Measurements from ENCODE around the gene ICA1L.

ICA1L gene

DNA sequence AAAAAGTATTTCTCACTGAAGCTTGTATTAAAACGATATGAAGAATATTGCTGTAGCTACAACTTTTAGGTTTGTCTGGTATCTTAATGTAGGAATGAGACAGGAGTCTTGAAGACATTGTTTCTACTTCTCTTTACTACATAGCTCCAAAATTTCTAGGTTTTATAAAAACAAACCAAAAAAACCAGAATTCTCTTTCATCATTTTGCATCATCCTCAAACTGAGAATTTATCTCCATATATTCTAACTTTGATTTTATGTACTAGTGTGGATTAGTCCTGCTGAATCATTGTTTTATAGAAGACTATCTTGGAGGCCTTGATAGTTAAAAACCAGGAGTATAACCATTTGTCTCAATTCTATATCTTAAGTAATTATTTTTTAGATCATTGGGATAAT lies 100.2 kb downstream of the ICA1L start:
- no peak overlapping the region for H3K4me2 ChIP-seq (ENCODE audit: low read length)
- no peaks in the 10 kb centered on the region for H3F3A ChIP-seq (ENCODE audit: insufficient read depth, low read length)
- H3K4me3 ChIP-seq (ENCODE audit: low read depth, low read length, poor library complexity, severe bottlenecking): no peak overlapping the region
- no peak overlapping the region for H2AFZ ChIP-seq (ENCODE audit: low read length)
- no peaks in the 10 kb centered on the region for H3K9me2 ChIP-seq (ENCODE audit: low read depth, low read length)
- H3K9ac ChIP-seq (ENCODE audit: low read length): no peak overlapping the region
- peaks cover 26% of the 10 kb centered on the region; the same call in 1 of the 2 replicates for H3K36me3 ChIP-seq (ENCODE audit: insufficient read depth, low read length)
- H3K79me2 ChIP-seq (ENCODE audit: insufficient read depth, low read length): no peaks in the 10 kb centered on the region
- H3K27me3 ChIP-seq (ENCODE audit: insufficient read depth, low read length): no peaks in the 10 kb centered on the region
- no peak for TF ChIP-seq CTCF (IDR thresholded peaks at IDR 0.05; ENCODE audit: low read length)
- no peak for TF ChIP-seq EZH2 (IDR thresholded peaks at IDR 0.05; ENCODE audit: borderline replicate concordance, low read length)
- H3K9me3 ChIP-seq (ENCODE audit: low read length): no peaks in the 10 kb centered on the region
- H3K27ac ChIP-seq (ENCODE audit: low read depth, low read length, poor library complexity, severe bottlenecking): no peak overlapping the region
- peaks cover 11% of the 10 kb centered on the region for H3K4me1 ChIP-seq (ENCODE audit: insufficient read depth, low read length, severe bottlenecking)
- H4K20me1 ChIP-seq (ENCODE audit: insufficient read depth, low read length): no peaks in the 10 kb centered on the region

GRCh38 chr2:202769201-202769600 lies 102.4 kb downstream of the ICA1L start:
- no peak for TF ChIP-seq EZH2 (IDR thresholded peaks at IDR 0.05; ENCODE audit: borderline replicate concordance, low read length)
- TF ChIP-seq CTCF (IDR thresholded peaks at IDR 0.05; ENCODE audit: low read length): no peak
- H3K36me3 ChIP-seq (ENCODE audit: insufficient read depth, low read length): peaks cover 30% of the 10 kb centered on the region; the same call in 1 of the 2 replicates
- no peaks in the 10 kb centered on the region for H3F3A ChIP-seq (ENCODE audit: insufficient read depth, low read length)
- no peaks in the 10 kb centered on the region for H3K27me3 ChIP-seq (ENCODE audit: insufficient read depth, low read length)
- H2AFZ ChIP-seq (ENCODE audit: low read length): no peak overlapping the region
- H3K9ac ChIP-seq (ENCODE audit: low read length): no peak overlapping the region
- H3K4me3 ChIP-seq (ENCODE audit: low read depth, low read length, poor library complexity, severe bottlenecking): no peak overlapping the region
- H3K9me2 ChIP-seq (ENCODE audit: low read depth, low read length): no peaks in the 10 kb centered on the region
- H3K4me2 ChIP-seq (ENCODE audit: low read length): no peak overlapping the region
- H3K4me1 ChIP-seq (ENCODE audit: insufficient read depth, low read length, severe bottlenecking): peaks cover 3% of the 10 kb centered on the region
- H4K20me1 ChIP-seq (ENCODE audit: insufficient read depth, low read length): no peaks in the 10 kb centered on the region
- no peaks in the 10 kb centered on the region for H3K9me3 ChIP-seq (ENCODE audit: low read length)
- no peaks in the 10 kb centered on the region for H3K79me2 ChIP-seq (ENCODE audit: insufficient read depth, low read length)
- no peak overlapping the region for H3K27ac ChIP-seq (ENCODE audit: low read depth, low read length, poor library complexity, severe bottlenecking)

GRCh38 chr2:202768273-202768672 lies 103.3 kb downstream of the ICA1L start:
- H3K9me2 ChIP-seq (ENCODE audit: low read depth, low read length): no peaks in the 10 kb centered on the region
- peaks cover 22% of the 10 kb centered on the region; the same call in 1 of the 2 replicates for H3K36me3 ChIP-seq (ENCODE audit: insufficient read depth, low read length)
- H3F3A ChIP-seq (ENCODE audit: insufficient read depth, low read length): no peaks in the 10 kb centered on the region
- H3K27ac ChIP-seq (ENCODE audit: low read depth, low read length, poor library complexity, severe bottlenecking): no peak overlapping the region
- no peak overlapping the region for H3K4me3 ChIP-seq (ENCODE audit: low read depth, low read length, poor library complexity, severe bottlenecking)
- H3K4me2 ChIP-seq (ENCODE audit: low read length): no peak overlapping the region
- H4K20me1 ChIP-seq (ENCODE audit: insufficient read depth, low read length): no peaks in the 10 kb centered on the region
- no peak overlapping the region for H3K9ac ChIP-seq (ENCODE audit: low read length)
- no peaks in the 10 kb centered on the region for H3K27me3 ChIP-seq (ENCODE audit: insufficient read depth, low read length)
- H3K79me2 ChIP-seq (ENCODE audit: insufficient read depth, low read length): no peaks in the 10 kb centered on the region
- no peaks in the 10 kb centered on the region for H3K9me3 ChIP-seq (ENCODE audit: low read length)
- H3K4me1 ChIP-seq (ENCODE audit: insufficient read depth, low read length, severe bottlenecking): no peaks in the 10 kb centered on the region
- H2AFZ ChIP-seq (ENCODE audit: low read length): no peak overlapping the region
- TF ChIP-seq EZH2 (IDR thresholded peaks at IDR 0.05; ENCODE audit: borderline replicate concordance, low read length) (no peak), CTCF (IDR thresholded peaks at IDR 0.05; ENCODE audit: low read length) (no peak)
